WERI-Rb-1 (cell line): ENCODE data around the gene CPLX1.

Source experiments
- DNase-seq: peaks from one replicate; pipeline ENCODE4 v3.0.0-alpha.2; 2020
- H3K27ac ChIP-seq: fragments of 250-450 bp; sonication (Bioruptor Pico); 2 replicates; pipeline ENCODE4 v1.5.1; 2020; ENCODE audit warnings: mild to moderate bottlenecking, moderate library complexity
- H3K27me3 ChIP-seq: fragments of 250-450 bp; sonication (Bioruptor Pico); 2 replicates; pipeline ENCODE4 v1.5.1; 2021; ENCODE audit warnings: mild to moderate bottlenecking, low read depth, moderate library complexity; ENCODE audit not compliant: insufficient read depth, severe bottlenecking
- H3K36me3 ChIP-seq: fragments of 250-450 bp; sonication (Bioruptor Pico); 2 replicates; pipeline ENCODE4 v1.5.1; 2020; ENCODE audit warnings: mild to moderate bottlenecking, moderate library complexity
- H3K4me3 ChIP-seq: 2 replicates; pipeline ENCODE4 v1.5.1; 2011; ENCODE audit warnings: low read depth, mild to moderate bottlenecking, control low read depth, low read length
- H3K9me3 ChIP-seq: fragments of 250-450 bp; sonication (Bioruptor Pico); 2 replicates; pipeline ENCODE4 v1.5.1; 2021; ENCODE audit warnings: mild to moderate bottlenecking, moderate library complexity; ENCODE audit not compliant: severe bottlenecking
- TF ChIP-seq, protein P1 (sequence below): IDR thresholded peaks from 2 replicates; pipeline ENCODE4 v1.5.1; 2011; ENCODE audit warnings: low read depth, mild to moderate bottlenecking, control low read depth, inconsistent platforms, low read length

Gene CPLX1

DNA sequence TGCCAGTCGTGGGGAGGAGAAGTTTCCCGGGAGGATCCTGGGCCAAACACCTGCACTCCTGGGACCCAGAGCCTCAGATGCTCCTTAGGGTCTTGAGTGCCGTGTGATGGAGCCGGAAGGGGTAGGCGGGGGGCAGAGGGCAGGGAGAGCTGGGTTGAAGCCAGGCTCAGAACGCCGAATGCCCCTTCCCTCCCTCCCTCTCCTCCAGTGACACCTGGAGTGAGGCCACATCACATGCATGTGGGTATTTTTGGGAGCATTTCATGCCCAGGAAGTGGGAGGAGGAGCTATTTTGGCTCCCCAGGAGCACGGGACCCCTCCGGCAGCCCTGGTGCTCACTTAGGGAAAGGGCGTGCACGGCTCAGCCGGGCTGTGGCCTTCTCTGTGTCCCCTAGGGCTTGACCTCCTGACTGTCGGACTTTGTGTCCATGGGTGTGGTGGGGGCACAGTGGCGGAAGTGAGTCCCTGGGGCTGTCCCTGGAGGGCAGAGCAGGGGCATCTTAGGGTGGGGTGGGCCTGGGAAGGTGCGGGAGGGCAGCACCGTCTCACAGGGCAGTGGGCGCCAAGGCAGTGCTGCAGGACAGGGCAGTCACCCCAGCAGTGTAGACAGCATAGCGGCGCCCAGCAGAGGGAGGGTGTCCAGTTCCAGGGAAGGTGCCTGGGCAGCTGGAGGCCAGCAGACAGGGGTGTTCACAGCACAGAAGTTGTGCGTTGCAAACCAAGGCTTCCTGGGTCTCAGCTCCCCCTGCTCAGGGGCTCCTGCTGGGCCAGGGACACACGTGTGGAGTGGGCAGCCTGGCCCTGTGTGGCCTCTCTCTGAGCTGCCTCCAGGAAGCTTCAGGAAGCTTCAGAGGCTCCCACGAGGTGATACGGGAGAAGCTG, 4.9 kb upstream of the CPLX1 start:
- H3K36me3 ChIP-seq, result no peaks in the 10 kb centered on the region
- H3K27ac ChIP-seq, result peak overlapping the region; percentile 22; the same call in 1 of the 2 replicates
- TF ChIP-seq, protein P1, sequence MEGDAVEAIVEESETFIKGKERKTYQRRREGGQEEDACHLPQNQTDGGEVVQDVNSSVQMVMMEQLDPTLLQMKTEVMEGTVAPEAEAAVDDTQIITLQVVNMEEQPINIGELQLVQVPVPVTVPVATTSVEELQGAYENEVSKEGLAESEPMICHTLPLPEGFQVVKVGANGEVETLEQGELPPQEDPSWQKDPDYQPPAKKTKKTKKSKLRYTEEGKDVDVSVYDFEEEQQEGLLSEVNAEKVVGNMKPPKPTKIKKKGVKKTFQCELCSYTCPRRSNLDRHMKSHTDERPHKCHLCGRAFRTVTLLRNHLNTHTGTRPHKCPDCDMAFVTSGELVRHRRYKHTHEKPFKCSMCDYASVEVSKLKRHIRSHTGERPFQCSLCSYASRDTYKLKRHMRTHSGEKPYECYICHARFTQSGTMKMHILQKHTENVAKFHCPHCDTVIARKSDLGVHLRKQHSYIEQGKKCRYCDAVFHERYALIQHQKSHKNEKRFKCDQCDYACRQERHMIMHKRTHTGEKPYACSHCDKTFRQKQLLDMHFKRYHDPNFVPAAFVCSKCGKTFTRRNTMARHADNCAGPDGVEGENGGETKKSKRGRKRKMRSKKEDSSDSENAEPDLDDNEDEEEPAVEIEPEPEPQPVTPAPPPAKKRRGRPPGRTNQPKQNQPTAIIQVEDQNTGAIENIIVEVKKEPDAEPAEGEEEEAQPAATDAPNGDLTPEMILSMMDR, result no peak
- H3K4me3 ChIP-seq, result no peak overlapping the region
- no peak for DNase-seq
- H3K27me3 ChIP-seq, result no peaks in the 10 kb centered on the region
- peaks cover 11% of the 10 kb centered on the region for H3K9me3 ChIP-seq

DNA sequence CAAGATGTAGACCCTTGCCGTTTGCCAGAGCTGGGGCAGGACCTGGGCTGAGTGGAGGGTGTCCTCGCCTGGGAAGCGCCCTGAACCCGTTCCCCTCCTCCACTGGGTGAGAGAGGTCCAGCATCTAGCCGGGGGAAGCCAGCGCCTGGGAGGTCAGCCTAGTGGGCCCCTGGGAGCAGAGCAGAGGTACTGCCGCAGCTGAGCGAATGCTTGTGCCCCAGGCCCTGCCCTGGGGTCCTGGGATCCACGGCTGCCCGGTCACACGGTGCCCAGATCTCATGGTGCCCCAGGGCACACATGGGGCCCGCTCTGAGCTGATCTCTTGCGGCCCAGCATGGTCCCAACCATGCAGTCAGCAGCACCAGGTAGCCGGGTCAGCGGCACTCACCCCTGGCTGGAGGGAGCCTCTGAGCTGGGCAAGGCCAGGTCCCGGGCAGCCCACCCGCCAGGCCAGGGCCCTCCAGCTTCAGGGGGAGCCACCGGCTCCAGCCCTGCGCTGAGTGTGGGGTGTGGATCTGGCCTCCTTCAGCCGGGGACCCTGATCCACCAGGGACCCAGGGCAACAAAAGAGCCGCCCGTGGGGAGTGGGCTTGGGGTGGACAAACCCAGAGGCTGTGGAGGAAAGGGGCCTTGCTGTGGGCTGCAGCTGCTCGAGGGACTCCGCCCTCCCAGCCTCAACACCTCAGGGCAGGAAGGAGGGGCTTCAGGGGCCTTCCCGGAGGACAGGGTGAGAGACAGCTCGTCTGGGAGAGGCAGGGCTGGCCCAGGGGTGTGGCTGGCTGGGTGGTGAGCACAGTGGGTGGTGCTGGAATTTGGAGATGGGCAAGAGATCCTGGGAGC, 4.1 kb upstream of the CPLX1 start:
- peak overlapping the region; percentile 22 for H3K27ac ChIP-seq
- peaks cover 11% of the 10 kb centered on the region for H3K9me3 ChIP-seq
- H3K4me3 ChIP-seq, result no peak overlapping the region
- TF ChIP-seq, protein P1, result no peak
- no peaks in the 10 kb centered on the region for H3K36me3 ChIP-seq
- H3K27me3 ChIP-seq, result no peaks in the 10 kb centered on the region
- no peak for DNase-seq

DNA sequence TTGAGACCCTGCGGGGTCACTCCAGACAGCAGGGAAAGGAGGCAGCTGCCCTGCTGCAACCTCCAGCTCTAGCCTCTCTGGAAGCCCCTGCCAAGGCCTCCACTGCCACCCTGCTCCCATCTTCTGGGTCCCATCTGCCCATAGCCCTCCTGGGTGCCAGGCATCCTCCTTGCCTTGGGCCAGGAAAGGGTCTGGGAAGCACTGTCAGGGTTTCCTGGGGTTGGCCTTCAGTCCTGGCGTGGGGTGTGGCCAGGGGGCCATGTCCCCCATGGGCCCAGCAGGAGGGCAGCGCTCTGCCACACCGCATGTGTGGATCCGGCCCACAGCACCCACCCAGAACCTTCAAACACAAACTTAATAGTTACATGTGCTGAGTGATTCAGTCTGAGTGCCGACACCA, 3.4 kb upstream of the CPLX1 start:
- Histone ChIP-seq H3K9me3 (peaks cover 11% of the 10 kb centered on the region), H3K36me3 (peaks cover 4% of the 10 kb centered on the region), H3K4me3 (no peak overlapping the region), H3K27me3 (no peaks in the 10 kb centered on the region), H3K27ac (peak overlapping the region; percentile 22; the same call in 1 of the 2 replicates)
- TF ChIP-seq, protein P1, result no peak
- DNase-seq, result no peak

DNA sequence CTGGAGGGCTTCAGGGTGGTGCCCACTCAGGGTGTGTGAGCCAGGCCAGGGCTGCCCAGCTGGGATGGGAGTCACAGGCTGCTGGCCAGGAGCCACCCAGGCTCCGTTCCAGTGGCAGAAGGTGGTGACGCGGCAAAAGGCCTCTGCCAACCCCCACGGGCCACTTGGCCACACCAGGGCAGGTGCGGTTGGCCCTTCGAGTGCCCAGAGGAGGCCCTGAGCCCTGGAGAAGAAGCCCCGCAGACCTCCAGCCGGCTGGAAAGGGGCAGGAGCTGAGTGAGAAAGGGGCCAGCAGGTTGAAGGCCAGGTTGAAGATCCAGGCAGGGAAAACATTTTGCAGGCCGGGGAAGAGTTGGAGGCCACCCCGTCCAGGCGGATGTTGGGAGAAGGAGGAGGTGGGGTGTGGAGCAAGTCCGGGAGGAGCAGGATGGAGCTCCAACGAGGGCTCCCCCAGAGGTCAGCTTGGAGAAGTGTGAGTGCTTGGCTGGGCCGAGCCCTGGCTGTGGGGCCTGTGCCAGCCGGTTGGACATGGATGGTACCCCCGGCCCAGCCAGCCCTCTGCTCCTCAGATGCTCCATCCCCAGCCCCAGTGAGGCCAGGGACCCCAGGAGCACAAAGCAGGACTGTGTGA, 2.8 kb upstream of the CPLX1 start:
- peak; percentile 79 for DNase-seq
- no peaks in the 10 kb centered on the region for H3K27me3 ChIP-seq

More for the DNA sequence above, 2.8 kb upstream of the CPLX1 start:
- peaks cover 11% of the 10 kb centered on the region for H3K9me3 ChIP-seq
- peak overlapping the region; percentile 33; the same call in 1 of the 2 replicates for H3K27ac ChIP-seq
- TF ChIP-seq, protein P1, result peak; percentile 85
- no peak overlapping the region for H3K4me3 ChIP-seq
- peaks cover 10% of the 10 kb centered on the region for H3K36me3 ChIP-seq
